SJCRH30 (cell line): Measurements from ENCODE around the gene HAUS1. TPM values are rescaled to one million over a fixed set of nuclear protein-coding genes. Genes with fewer than 3 reads are reported as not detected.

ENCODE experiments used
- DNase-seq, 2 experiments: peaks; one replicate each; pipeline ENCODE4 v3.0.0-alpha.2; 2015 to 2020
- H3K27ac ChIP-seq: fragments of 250-450 bp; sonication (Bioruptor Pico); 2 replicates; pipeline ENCODE4 v1.5.1; 2020; ENCODE audit warnings: mild to moderate bottlenecking, moderate library complexity
- H3K27me3 ChIP-seq: fragments of 250-450 bp; sonication (Bioruptor Pico); 2 replicates; pipeline ENCODE4 v1.5.1; 2020; ENCODE audit warnings: mild to moderate bottlenecking, moderate library complexity
- H3K36me3 ChIP-seq: fragments of 250-450 bp; sonication (Bioruptor Pico); 2 replicates; pipeline ENCODE4 v1.5.1; 2020; ENCODE audit warnings: mild to moderate bottlenecking, moderate library complexity
- H3K4me1 ChIP-seq: fragments of 250-450 bp; sonication (Bioruptor Pico); 2 replicates; pipeline ENCODE4 v1.5.1; 2020; ENCODE audit warnings: mild to moderate bottlenecking, moderate library complexity
- H3K4me3 ChIP-seq: fragments of 250-450 bp; sonication (Bioruptor Pico); 2 replicates; pipeline ENCODE4 v1.5.1; 2020; ENCODE audit warnings: mild to moderate bottlenecking, moderate library complexity
- H3K9me3 ChIP-seq: fragments of 250-450 bp; sonication (Bioruptor Pico); replicated peaks from 2 replicates; pipeline ENCODE4 v1.5.1; 2020; ENCODE audit warnings: mild to moderate bottlenecking, moderate library complexity
- total RNA-seq: library from RNA; depleted of rRNA; stranded (reverse); fragments of >200 nt; shearing (Covaris generic); gene quantifications from 2 replicates; pipeline ENCODE4 v1.2.3, GENCODE V29; 2014; rRNA removed

Gene HAUS1, protein sequence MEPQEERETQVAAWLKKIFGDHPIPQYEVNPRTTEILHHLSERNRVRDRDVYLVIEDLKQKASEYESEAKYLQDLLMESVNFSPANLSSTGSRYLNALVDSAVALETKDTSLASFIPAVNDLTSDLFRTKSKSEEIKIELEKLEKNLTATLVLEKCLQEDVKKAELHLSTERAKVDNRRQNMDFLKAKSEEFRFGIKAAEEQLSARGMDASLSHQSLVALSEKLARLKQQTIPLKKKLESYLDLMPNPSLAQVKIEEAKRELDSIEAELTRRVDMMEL
- total RNA-seq: 45.8 and 53.3 TPM in 2 replicates

DNA sequence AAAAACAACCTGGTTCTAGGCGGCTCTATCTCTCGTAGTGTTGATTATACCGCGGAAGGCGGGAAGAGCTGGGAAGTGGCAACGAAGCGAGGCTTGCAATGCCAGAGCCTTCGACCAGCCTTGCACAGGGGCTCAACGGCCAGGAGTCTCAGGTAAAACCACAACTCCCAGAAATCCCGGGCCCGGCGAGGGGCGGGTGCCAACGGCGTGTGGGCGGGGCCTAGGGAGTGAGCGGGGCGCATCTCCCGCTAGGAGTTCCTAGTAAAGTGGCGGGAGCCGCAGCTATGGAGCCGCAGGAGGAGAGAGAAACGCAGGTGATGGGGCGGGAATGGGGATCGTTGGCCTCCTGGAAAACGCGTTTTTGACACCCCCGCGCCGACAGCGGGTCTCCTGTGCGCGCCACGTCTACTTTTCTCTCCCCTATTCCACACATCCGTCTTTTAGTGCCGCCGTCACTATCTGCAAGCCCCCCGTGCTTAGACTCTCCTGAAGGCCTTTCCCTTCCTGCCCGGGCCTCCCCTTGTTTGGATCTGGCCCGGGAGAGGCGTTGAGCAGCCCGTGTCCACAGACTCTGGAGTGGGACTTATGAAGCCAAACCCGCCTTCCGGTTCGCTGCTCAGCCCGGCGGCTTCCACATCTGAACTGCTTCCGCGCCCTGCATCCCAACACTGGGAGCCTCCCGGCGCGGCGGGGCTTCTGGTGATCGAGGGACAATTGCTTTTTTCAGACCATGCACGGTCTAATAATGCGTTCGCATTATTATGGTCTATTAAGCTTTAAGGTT, at the start of gene HAUS1:
TSS of gene HAUS1 (plus strand) at position 258 of the 784 bp plus-strand sequence. CDS start at position 285, 27 bp downstream.
- Histone ChIP-seq H3K36me3 (no peaks in the 10 kb centered on the region; the same call in 1 of the 2 replicates), H3K27ac (peak within 1 kb of the TSS; percentile 75)

DNA sequence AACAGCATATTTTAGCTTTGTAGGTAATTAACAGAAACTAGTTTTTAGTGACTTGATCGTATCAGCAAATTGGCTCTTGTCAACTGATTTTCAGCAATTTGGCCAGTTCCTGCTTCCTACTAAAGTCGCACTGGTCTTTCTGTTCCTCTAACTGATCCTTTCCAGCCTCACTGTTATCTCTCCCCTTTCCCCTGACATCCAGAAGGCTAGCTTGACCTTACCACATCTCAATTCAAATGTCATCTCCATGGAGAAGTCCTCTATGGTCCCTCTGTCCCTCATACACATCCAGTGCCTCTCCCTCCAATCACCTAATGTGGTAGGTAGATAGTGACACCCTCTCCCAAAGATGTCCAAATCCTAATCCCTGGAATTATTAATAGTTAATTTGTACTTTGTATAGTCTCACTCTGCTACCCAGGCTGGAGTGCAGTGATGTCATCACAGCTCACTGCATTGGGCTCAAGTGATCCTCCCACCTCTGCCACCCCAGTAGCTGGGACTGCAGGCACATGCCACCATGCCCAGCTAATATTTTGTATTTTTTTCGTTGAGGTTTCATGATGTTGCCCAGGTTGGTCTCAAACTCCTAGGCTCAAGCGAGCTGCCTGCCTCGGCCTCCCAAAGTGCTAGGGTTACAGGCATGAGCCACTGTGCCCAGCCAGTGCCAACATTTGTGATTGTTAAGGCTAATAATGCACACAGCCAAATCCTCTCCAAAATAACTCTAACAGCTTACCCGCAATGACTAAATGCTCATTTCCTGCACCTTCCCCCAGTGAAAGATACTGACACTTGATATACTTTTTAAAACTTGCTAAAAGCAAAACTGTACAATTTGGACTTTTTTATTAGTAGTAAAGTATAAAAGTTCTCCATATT, 49.0 kb upstream of the HAUS1 start:
- Histone ChIP-seq H3K27me3 (no peaks in the 10 kb centered on the region), H3K36me3 (no peaks in the 10 kb centered on the region), H3K9me3 (no peaks in the 10 kb centered on the region), H3K4me1 (no peaks in the 10 kb centered on the region), H3K27ac (no peak overlapping the region), H3K4me3 (no peak overlapping the region)
- no peak for DNase-seq

More for the DNA sequence above, at the start of gene HAUS1:
- Histone ChIP-seq H3K9me3 (no peaks in the 10 kb centered on the region), H3K27me3 (no peaks in the 10 kb centered on the region), H3K4me3 (peak within 1 kb of the TSS; percentile 77), H3K4me1 (no peaks in the 10 kb centered on the region)
- DNase-seq: peak; percentile 89

DNA sequence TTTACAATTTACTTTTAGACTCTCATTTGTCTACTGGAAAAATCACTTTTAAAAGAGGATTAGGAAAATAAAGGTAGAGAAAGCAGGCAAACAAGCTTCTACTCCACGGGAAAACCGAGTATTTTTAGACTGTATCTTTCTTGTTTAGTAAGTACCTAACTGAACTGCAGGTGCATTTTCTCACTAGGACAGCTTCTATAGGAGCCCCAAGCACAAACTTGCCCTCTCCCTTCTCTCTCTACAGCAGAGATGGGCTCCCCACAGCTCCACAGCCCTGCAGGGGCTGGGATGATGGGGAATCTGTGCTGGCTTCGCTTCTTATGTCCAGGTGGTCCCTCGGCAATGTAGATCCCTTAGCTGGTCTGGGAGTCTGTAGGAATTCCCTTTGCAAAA, 48.4 kb upstream of the HAUS1 start:
- no peaks in the 10 kb centered on the region for H3K9me3 ChIP-seq

DNA sequence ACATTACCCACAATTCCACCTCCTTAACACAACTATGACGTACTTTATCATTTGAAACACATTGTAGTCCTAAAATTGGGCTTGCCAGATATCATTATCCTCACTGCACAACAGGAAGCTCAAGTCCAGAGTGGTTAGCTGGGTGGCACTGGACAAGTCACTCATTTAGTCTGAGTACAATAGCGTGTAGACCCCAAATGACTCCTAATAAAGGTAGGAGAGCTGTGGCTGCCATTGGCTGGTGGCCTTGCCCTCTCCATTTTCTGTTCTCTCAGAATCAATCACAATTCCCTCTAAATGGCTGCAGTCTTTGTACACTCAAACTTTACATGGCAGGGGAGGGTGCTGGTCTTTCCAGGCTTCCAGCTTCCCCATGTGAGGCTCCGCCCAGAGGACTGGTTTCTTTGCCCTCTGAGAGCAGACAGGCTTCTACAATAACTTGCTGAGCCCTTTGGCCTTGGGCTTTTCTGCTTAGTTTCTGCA, 43.8 kb upstream of the HAUS1 start:
- Histone ChIP-seq H3K9me3 (no peaks in the 10 kb centered on the region), H3K36me3 (no peaks in the 10 kb centered on the region), H3K4me3 (no peak overlapping the region), H3K4me1 (no peaks in the 10 kb centered on the region), H3K27ac (no peak overlapping the region), H3K27me3 (no peaks in the 10 kb centered on the region)
- no peak for DNase-seq

More for the DNA sequence above, 48.4 kb upstream of the HAUS1 start:
- Histone ChIP-seq H3K4me3 (no peak overlapping the region), H3K36me3 (no peaks in the 10 kb centered on the region), H3K4me1 (no peaks in the 10 kb centered on the region), H3K27ac (no peak overlapping the region), H3K27me3 (no peaks in the 10 kb centered on the region)
- no peak for DNase-seq

DNA sequence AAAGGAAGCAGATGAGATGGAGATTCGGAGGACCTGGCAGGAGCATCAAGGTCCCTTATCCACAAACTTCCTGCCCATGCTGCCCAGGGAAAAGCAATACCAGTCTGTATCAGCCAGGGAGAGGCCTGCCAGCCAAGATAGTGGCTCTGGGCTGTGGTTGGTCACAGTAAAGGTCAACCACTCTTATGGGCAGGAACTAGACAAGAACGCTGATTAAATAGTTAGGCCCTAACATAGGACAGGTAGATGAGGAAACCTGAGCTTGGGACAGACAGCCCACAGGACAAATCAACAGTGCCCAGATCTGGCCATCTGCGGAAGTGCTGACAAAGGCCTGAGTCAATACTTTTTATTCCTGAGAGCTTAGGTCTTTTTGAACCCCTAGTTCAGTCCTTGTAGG, 42.8 kb upstream of the HAUS1 start:
- no peaks in the 10 kb centered on the region for H3K9me3 ChIP-seq
- no peak for DNase-seq

DNA sequence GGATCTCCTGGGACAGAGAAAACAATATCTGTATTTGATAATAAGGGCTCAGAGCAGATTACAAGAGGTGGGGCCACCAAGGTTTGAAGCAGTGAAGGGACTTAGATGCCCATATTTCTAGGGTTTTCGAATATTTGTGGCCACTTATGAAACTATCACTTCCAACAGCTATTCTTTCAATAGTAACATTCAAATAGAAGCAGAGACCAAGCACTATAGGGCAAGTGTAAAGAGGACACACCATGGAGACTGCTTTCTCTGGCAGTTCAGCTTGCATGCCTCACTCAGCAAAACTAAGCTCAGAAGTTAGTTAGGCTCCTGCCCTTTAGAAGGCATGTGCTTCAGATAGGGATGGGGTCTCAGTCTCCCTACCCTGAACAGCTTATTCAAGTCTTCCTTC, 42.4 kb upstream of the HAUS1 start:
- H3K9me3 ChIP-seq: no peaks in the 10 kb centered on the region
- DNase-seq: no peak
- H3K36me3 ChIP-seq: no peaks in the 10 kb centered on the region
- H3K27ac ChIP-seq: no peak overlapping the region
- H3K4me3 ChIP-seq: no peak overlapping the region
- H3K4me1 ChIP-seq: no peaks in the 10 kb centered on the region
- no peaks in the 10 kb centered on the region for H3K27me3 ChIP-seq

More for the DNA sequence above, 42.8 kb upstream of the HAUS1 start:
- no peaks in the 10 kb centered on the region for H3K27me3 ChIP-seq
- H3K4me3 ChIP-seq: no peak overlapping the region
- no peaks in the 10 kb centered on the region for H3K4me1 ChIP-seq
- no peaks in the 10 kb centered on the region for H3K36me3 ChIP-seq
- H3K27ac ChIP-seq: no peak overlapping the region

DNA sequence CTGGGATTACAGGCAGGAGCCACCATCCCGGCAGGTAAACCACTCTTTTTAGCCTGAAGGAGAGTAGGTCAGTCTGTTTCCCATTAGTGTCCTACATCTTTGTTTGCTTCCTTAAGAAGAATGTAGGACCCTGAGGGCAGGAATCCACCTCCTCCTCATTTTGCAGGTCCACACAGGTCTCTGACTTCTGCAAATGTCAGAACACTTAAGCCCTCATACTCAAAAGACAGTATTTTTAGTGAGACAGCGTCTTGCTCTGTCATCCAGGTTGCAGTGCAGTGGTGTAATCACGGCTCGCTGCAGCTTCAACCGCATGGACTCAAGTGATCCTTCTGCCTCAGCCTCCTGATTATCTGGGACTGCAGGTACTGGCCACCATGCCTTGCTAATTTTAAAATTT, 41.4 kb upstream of the HAUS1 start:
- no peak overlapping the region for H3K27ac ChIP-seq
- H3K4me3 ChIP-seq: no peak overlapping the region
- H3K27me3 ChIP-seq: no peaks in the 10 kb centered on the region
- no peaks in the 10 kb centered on the region for H3K4me1 ChIP-seq
- no peak for DNase-seq
- H3K9me3 ChIP-seq: no peaks in the 10 kb centered on the region
- H3K36me3 ChIP-seq: no peaks in the 10 kb centered on the region

DNA sequence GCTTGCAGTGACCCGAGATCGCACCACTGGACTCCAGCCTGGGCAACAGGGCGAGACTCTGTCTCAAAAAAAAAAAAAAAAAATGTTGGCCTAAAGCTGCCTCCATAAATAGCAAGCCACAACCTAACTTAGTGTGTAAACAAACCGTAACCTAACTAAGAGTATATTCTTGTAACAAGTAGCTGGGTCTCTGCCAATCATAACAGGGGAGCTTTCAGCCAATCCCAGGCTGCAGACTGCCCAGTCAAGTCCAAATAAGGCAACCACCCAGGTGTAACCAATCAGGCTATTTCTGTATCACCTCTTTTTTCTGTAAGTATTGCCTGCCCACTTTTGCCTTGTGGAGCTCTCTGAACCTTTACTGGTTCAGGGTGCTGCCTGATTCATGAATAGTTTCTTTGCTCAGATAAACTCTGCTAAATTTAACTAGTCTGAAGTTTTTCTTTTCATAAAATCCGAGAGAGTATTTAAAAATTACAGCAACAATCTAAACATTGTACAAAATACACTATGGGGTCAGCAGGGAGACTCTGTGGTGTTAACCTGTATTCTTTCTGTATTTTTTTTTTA, 36.7 kb upstream of the HAUS1 start:
- peak in 1 of 2 experiments; percentile 32 for DNase-seq
- H3K36me3 ChIP-seq: no peaks in the 10 kb centered on the region
- no peak overlapping the region for H3K4me3 ChIP-seq
- no peaks in the 10 kb centered on the region for H3K9me3 ChIP-seq
- H3K27me3 ChIP-seq: no peaks in the 10 kb centered on the region
- H3K4me1 ChIP-seq: no peaks in the 10 kb centered on the region
- H3K27ac ChIP-seq: no peak overlapping the region

DNA sequence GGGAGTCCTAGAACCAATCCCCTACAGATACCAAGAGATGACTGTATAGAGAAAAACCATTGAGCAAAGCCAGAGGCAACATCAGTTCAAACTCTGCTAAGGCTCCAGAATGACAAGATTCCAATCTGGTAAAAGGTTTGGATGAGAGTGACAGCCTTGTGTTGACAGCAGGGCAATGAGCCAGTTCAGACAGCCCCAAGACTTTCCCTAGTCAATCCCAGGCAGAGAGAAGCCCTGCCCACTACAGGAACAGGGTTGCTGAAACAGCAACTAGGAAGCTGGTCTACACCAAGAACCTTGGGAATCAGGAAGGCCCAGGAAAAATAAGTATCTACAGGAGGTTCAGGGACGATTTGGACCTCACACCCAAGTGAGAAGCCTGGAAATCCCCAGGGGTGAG, 35.4 kb upstream of the HAUS1 start:
- H3K36me3 ChIP-seq: no peaks in the 10 kb centered on the region
- no peaks in the 10 kb centered on the region for H3K4me1 ChIP-seq
- no peak for DNase-seq
- no peak overlapping the region for H3K27ac ChIP-seq
- no peaks in the 10 kb centered on the region for H3K9me3 ChIP-seq
- no peaks in the 10 kb centered on the region for H3K27me3 ChIP-seq
- H3K4me3 ChIP-seq: no peak overlapping the region

DNA sequence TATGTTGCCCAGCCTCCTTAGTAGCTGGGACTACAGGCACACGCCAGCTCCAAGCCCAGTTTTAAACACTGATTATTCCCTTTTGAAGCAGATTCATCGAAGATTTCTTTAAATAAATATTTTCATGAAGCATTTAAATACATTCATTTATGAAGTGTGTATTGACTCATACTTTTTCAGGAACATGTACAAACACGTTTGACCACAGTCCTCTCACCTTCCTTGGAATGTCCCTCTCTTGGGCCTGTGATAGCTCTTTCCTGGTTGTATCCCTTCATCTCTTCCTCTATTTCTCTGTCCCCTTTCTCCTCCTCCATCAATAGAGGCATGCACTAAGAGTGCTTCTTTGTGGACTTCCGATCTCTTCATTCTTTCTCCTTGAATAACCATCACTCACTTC, 34.7 kb upstream of the HAUS1 start:
- Histone ChIP-seq H3K27me3 (no peaks in the 10 kb centered on the region), H3K4me1 (no peaks in the 10 kb centered on the region), H3K27ac (no peak overlapping the region), H3K9me3 (no peaks in the 10 kb centered on the region), H3K36me3 (no peaks in the 10 kb centered on the region), H3K4me3 (no peak overlapping the region)
- no peak for DNase-seq

DNA sequence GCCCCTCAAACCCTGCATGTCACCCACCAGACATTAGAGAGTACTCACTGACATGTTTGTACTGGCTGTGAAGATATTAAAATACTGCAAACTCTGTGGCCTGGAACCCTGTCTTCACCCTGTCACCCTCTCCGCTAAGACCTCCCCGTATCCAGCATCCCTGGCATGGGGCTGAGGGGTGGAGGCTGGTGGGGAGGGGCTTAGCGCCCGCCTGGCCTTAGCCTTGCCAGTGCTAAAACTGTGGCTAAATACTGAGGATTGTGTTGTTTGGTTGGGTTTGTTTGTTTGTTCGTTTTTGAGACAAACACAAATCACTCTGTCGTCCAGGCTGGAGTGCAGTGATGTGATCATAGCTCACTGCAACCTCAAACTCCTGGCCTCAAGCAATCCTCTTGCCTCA, 34.0 kb upstream of the HAUS1 start:
- DNase-seq: no peak
- Histone ChIP-seq H3K27ac (no peak overlapping the region), H3K4me1 (no peaks in the 10 kb centered on the region), H3K36me3 (no peaks in the 10 kb centered on the region), H3K4me3 (no peak overlapping the region), H3K27me3 (no peaks in the 10 kb centered on the region), H3K9me3 (no peaks in the 10 kb centered on the region)

DNA sequence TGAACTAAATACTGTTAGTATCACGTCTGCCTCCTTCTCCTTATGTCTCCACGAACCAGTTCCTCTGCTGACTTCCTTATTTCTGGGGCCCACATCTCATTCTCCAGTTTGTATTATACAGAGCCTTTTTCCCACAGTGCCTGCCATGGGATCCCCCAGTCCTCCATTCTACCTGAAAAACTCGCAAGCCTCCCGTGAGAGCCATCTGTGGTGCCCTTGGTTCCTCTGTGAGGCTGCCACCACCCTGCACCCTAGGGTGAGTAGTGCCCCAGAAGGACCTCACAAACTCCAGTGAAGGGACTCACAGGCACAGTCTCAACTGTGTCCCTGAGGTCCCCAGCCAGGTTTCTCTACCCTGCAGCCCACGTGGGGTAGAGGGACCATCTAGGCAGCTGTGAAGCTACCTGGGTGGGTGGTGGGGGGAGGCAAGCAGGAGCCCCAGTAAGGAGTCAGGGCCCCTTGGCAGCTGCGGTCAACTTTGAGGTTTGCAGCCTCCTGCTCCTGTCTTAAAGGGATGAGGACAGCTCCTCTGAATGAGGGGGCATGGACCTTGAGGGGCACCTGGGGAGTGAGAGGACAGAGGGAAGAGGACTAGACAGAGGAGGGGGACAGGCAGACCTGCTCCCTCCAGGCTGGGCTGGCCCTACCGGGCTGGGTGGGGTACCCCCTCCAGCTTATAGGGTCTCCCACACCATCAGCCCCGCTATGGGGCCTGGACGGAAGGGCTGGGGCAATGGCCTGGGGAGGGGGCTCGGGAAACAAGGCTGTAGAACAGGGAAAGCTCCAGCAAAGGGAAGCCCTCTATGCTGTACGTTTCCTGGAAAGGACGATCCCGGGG, 33.2 kb upstream of the HAUS1 start:
- peak overlapping the region; percentile 82 for H3K4me3 ChIP-seq
- no peaks in the 10 kb centered on the region for H3K27me3 ChIP-seq
- DNase-seq: peak in 1 of 2 experiments; percentile 13
- no peaks in the 10 kb centered on the region for H3K9me3 ChIP-seq
- no peaks in the 10 kb centered on the region for H3K4me1 ChIP-seq
- H3K36me3 ChIP-seq: no peaks in the 10 kb centered on the region
- no peak overlapping the region for H3K27ac ChIP-seq

DNA sequence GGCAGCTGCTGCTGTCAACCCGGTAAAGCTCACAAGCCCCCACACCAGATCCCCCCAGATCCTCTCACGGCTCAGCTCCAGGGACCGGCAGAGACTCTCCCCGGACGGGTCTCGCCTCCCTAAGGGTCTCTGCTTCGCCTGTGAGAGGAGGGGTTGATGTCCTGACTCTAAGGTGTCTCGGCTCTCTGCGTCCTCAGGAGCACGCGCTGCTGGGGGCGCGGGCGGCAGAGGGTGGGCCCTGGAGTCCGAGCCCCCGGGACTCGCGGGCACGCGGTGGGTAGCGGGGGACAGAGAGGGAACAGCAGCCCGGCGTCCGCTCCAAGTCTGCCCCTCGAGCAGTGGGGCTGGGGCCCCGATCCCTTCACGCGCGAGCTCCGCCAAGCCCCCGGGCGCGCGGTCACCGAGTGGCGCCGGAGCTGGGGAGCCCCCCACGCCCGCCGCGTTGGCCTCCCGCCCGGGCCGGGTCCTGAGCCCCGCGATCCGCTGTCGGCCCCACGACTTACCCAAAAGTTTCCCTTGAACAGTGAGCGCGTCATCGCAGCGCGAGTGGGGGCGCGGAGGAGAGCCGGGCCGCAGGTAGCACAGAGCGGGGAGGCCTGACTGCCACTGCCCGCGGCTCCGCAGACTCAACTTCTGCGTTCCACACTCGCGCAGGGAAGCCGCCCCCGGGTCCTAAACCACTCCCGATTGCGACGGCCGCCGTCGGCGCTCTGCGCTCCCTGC, 32.4 kb upstream of the HAUS1 start, which contains the start of gene PSTPIP2:
TSS of gene PSTPIP2 (minus strand) at position 608 of the 723 bp plus-strand sequence. CDS start at position 536, 72 bp downstream.
- Histone ChIP-seq H3K27me3 (no peaks in the 10 kb centered on the region), H3K27ac (peak within 1 kb of the TSS; percentile 31; the same call in 1 of the 2 replicates), H3K4me3 (peak within 1 kb of the TSS; percentile 82), H3K9me3 (no peaks in the 10 kb centered on the region), H3K4me1 (no peaks in the 10 kb centered on the region), H3K36me3 (no peaks in the 10 kb centered on the region)
- DNase-seq: peak; percentile 54 to 65
